Immature natural killer cell (primary cell): ENCODE results near the gene EPHA6. TPM values are rescaled to one million over a fixed set of nuclear protein-coding genes. Genes with fewer than 3 reads are reported as not detected.
"Not testable (repeated sequence)": the region's sequence is repeated elsewhere in the genome, so short reads cannot be mapped to it uniquely, and the experiment has no call there.

Experiments used
- DNase-seq, 3 donors: peaks; one replicate each; pipeline ENCODE4 v3.0.0; 2022; ENCODE audit warnings: mixed read lengths in 1 of 3
- H3K27ac Mint-ChIP-seq, 6 donors: one replicate each; pipeline ENCODE4 v1.8.0; 2020; ENCODE audit warnings: mixed read lengths in 6 of 6, mild to moderate bottlenecking in 5 of 6, inconsistent platforms in 4 of 6, moderate library complexity in 3 of 6
- H3K27me3 Mint-ChIP-seq, 3 donors: one replicate each; pipeline ENCODE4 v1.8.0; 2020 to 2021; ENCODE audit warnings: low read depth in 3 of 3, mild to moderate bottlenecking in 3 of 3, mixed read lengths in 3 of 3, moderate library complexity in 3 of 3, inconsistent platforms in 1 of 3
- H3K36me3 Mint-ChIP-seq, 3 donors: one replicate each; pipeline ENCODE4 v1.8.0; 2020; ENCODE audit warnings: mixed read lengths in 3 of 3, inconsistent platforms in 2 of 3, mild to moderate bottlenecking in 2 of 3
- H3K4me1 Mint-ChIP-seq, 2 donors: one replicate each; pipeline ENCODE4 v1.8.0; 2020; ENCODE audit warnings: inconsistent platforms in 2 of 2, mild to moderate bottlenecking in 2 of 2, mixed read lengths in 2 of 2, moderate library complexity in 1 of 2
- H3K4me3 Mint-ChIP-seq, 5 donors: one replicate each; pipeline ENCODE4 v1.8.0; 2020; ENCODE audit warnings: mild to moderate bottlenecking in 5 of 5, mixed read lengths in 5 of 5, inconsistent platforms in 3 of 5, moderate library complexity in 3 of 5
- H3K9me3 Mint-ChIP-seq, 6 donors: one replicate each; pipeline ENCODE4 v1.8.0; 2020; ENCODE audit warnings: mild to moderate bottlenecking in 6 of 6, mixed read lengths in 6 of 6, inconsistent platforms in 4 of 6, moderate library complexity in 3 of 6
- polyA plus RNA-seq, 3 donors: library from polyadenylated mRNA; unstranded; fragments of 300-500 nt; fragmentation: Illumina TruSeq; gene quantifications; one replicate each; pipeline ENCODE4 v1.2.3, GENCODE V29; 2021

EPHA6 gene
- polyA plus RNA-seq, 3 donors from 2014 or later: not detected

- peaks cover 14 to 38% (median 29%) of the 10 kb centered on the region in 6 donors for H3K9me3 Mint-ChIP-seq
- H3K27me3 Mint-ChIP-seq: peaks cover 0 to 2% (median 0%) of the 10 kb centered on the region in 3 donors
- no peak for DNase-seq
- no peak overlapping the region for H3K4me3 Mint-ChIP-seq
- H3K27ac Mint-ChIP-seq: no peak overlapping the region
- H3K36me3 Mint-ChIP-seq: no peaks in the 10 kb centered on the region
- H3K4me1 Mint-ChIP-seq: no peaks in the 10 kb centered on the region
Measured at GRCh38 chr3:96959901-96960641, 145.7 kb downstream of the EPHA6 start.

- no peak overlapping the region for H3K4me3 Mint-ChIP-seq
- no peaks in the 10 kb centered on the region for H3K4me1 Mint-ChIP-seq
- H3K27me3 Mint-ChIP-seq: peaks cover 0 to 2% (median 0%) of the 10 kb centered on the region in 3 donors
- no peak for DNase-seq
- H3K27ac Mint-ChIP-seq: no peak overlapping the region
- no peaks in the 10 kb centered on the region for H3K36me3 Mint-ChIP-seq
- H3K9me3 Mint-ChIP-seq: peaks cover 14 to 38% (median 26%) of the 10 kb centered on the region in 6 donors
Measured at GRCh38 chr3:96960661-96961330, 146.4 kb downstream of the EPHA6 start.

GRCh38 chr3:96961576-96961975, 147.2 kb downstream of the EPHA6 start:
- Mint-ChIP-seq H3K36me3 (no peaks in the 10 kb centered on the region), H3K4me1 (no peaks in the 10 kb centered on the region), H3K27ac (no peak overlapping the region), H3K9me3 (peaks cover 14 to 38% (median 25%) of the 10 kb centered on the region in 6 donors), H3K27me3 (peaks cover 0 to 2% (median 0%) of the 10 kb centered on the region in 3 donors), H3K4me3 (no peak overlapping the region)
- DNase-seq: no peak

GRCh38 chr3:96966181-96966929, 152.0 kb downstream of the EPHA6 start:
- DNase-seq: no peak
- Mint-ChIP-seq H3K4me1 (no peaks in the 10 kb centered on the region), H3K9me3 (peaks cover 5 to 20% (median 14%) of the 10 kb centered on the region in 6 donors), H3K27me3 (peaks cover 0 to 2% (median 0%) of the 10 kb centered on the region in 3 donors), H3K27ac (no peak overlapping the region), H3K4me3 (no peak overlapping the region), H3K36me3 (no peaks in the 10 kb centered on the region)

GRCh38 chr3:96970211-96970610, 155.8 kb downstream of the EPHA6 start:
- Mint-ChIP-seq H3K27me3 (peaks cover 0 to 2% (median 0%) of the 10 kb centered on the region in 3 donors), H3K4me3 (no peak overlapping the region), H3K4me1 (no peaks in the 10 kb centered on the region), H3K36me3 (no peaks in the 10 kb centered on the region), H3K27ac (no peak overlapping the region), H3K9me3 (peaks cover 0 to 9% (median 5%) of the 10 kb centered on the region in 6 donors)
- DNase-seq: no peak

GRCh38 chr3:96977671-96978070, 163.3 kb downstream of the EPHA6 start:
- Mint-ChIP-seq H3K4me1 (no peaks in the 10 kb centered on the region), H3K27me3 (no peaks in the 10 kb centered on the region), H3K27ac (no peak overlapping the region)

GRCh38 chr3:96983716-96984115, 169.3 kb downstream of the EPHA6 start:
- H3K27ac Mint-ChIP-seq: not testable (repeated sequence)

More at GRCh38 chr3:96977671-96978070, 163.3 kb downstream of the EPHA6 start:
- Mint-ChIP-seq H3K4me3 (no peak overlapping the region), H3K9me3 (peaks cover 2 to 18% (median 10%) of the 10 kb centered on the region in 6 donors), H3K36me3 (no peaks in the 10 kb centered on the region)
- no peak for DNase-seq

GRCh38 chr3:96986241-96986640, 171.8 kb downstream of the EPHA6 start:
- H3K9me3 Mint-ChIP-seq: peaks cover 3 to 31% (median 23%) of the 10 kb centered on the region in 6 donors
- H3K4me3 Mint-ChIP-seq: no peak overlapping the region
- no peak for DNase-seq
- no peaks in the 10 kb centered on the region for H3K36me3 Mint-ChIP-seq
- no peaks in the 10 kb centered on the region for H3K4me1 Mint-ChIP-seq
- H3K27ac Mint-ChIP-seq: no peak overlapping the region
- peaks cover 0 to 7% (median 0%) of the 10 kb centered on the region in 3 donors for H3K27me3 Mint-ChIP-seq

More at GRCh38 chr3:96983716-96984115, 169.3 kb downstream of the EPHA6 start:
- peaks cover 7 to 35% (median 26%) of the 10 kb centered on the region in 6 donors for H3K9me3 Mint-ChIP-seq
- not testable (repeated sequence) for H3K4me3 Mint-ChIP-seq, H3K4me1 Mint-ChIP-seq, DNase-seq, H3K36me3 Mint-ChIP-seq, H3K27me3 Mint-ChIP-seq

- no peaks in the 10 kb centered on the region for H3K36me3 Mint-ChIP-seq
- no peak overlapping the region for H3K27ac Mint-ChIP-seq
- peaks cover 0 to 1% (median 0%) of the 10 kb centered on the region in 3 donors for H3K27me3 Mint-ChIP-seq
- peaks cover 2 to 35% (median 20%) of the 10 kb centered on the region in 6 donors for H3K9me3 Mint-ChIP-seq
- no peak overlapping the region for H3K4me3 Mint-ChIP-seq
- DNase-seq: no peak
- no peaks in the 10 kb centered on the region for H3K4me1 Mint-ChIP-seq
Measured at GRCh38 chr3:96991231-96991630, 176.8 kb downstream of the EPHA6 start.

GRCh38 chr3:96991800-96992365, 177.5 kb downstream of the EPHA6 start:
- peaks cover 3 to 32% (median 17%) of the 10 kb centered on the region in 6 donors for H3K9me3 Mint-ChIP-seq
- H3K27ac Mint-ChIP-seq: no peak overlapping the region
- no peaks in the 10 kb centered on the region for H3K36me3 Mint-ChIP-seq
- H3K4me3 Mint-ChIP-seq: no peak overlapping the region
- peaks cover 0 to 1% (median 0%) of the 10 kb centered on the region in 3 donors for H3K27me3 Mint-ChIP-seq
- DNase-seq: no peak
- no peaks in the 10 kb centered on the region for H3K4me1 Mint-ChIP-seq

GRCh38 chr3:96994988-96995387, 180.6 kb downstream of the EPHA6 start:
- no peak overlapping the region for H3K4me3 Mint-ChIP-seq
- H3K27ac Mint-ChIP-seq: no peak overlapping the region
- H3K36me3 Mint-ChIP-seq: no peaks in the 10 kb centered on the region
- H3K27me3 Mint-ChIP-seq: peaks cover 0 to 1% (median 0%) of the 10 kb centered on the region in 3 donors
- H3K9me3 Mint-ChIP-seq: peaks cover 3 to 48% (median 21%) of the 10 kb centered on the region in 6 donors
- H3K4me1 Mint-ChIP-seq: no peaks in the 10 kb centered on the region
- no peak for DNase-seq

- Mint-ChIP-seq H3K9me3 (peaks cover 3 to 50% (median 22%) of the 10 kb centered on the region in 6 donors), H3K27ac (no peak overlapping the region), H3K36me3 (no peaks in the 10 kb centered on the region)
Measured at GRCh38 chr3:96996009-96996408, 181.6 kb downstream of the EPHA6 start.

GRCh38 chr3:97001611-97002010, 187.2 kb downstream of the EPHA6 start:
- peaks cover 8 to 46% (median 28%) of the 10 kb centered on the region in 6 donors for H3K9me3 Mint-ChIP-seq
- no peaks in the 10 kb centered on the region for H3K36me3 Mint-ChIP-seq
- no peaks in the 10 kb centered on the region for H3K27me3 Mint-ChIP-seq
- no peak overlapping the region for H3K27ac Mint-ChIP-seq
- no peak for DNase-seq
- no peak overlapping the region for H3K4me3 Mint-ChIP-seq
- no peaks in the 10 kb centered on the region for H3K4me1 Mint-ChIP-seq

More at GRCh38 chr3:96996009-96996408, 181.6 kb downstream of the EPHA6 start:
- Mint-ChIP-seq H3K27me3 (peaks cover 0 to 1% (median 0%) of the 10 kb centered on the region in 3 donors), H3K4me3 (no peak overlapping the region), H3K4me1 (no peaks in the 10 kb centered on the region)
- no peak for DNase-seq
